Esophagus squamous epithelium (tissue), 5 donors: ENCODE results near the gene TUBA1B. TPM values are rescaled to one million over a fixed set of nuclear protein-coding genes. Genes with fewer than 3 reads are reported as not detected.
"Not testable (repeated sequence)": the region's sequence is repeated elsewhere in the genome, so short reads cannot be mapped to it uniquely, and the experiment has no call there.

Source experiments
- DNase-seq: peaks from one replicate; lab custom pipeline; 2025; lab: John Stamatoyannopoulos, UW
- H3K27ac ChIP-seq, 4 donors: fragments of 200-600 bp; sonication (generic); one replicate each; pipeline ENCODE4 v1.5.1; 2016 to 2019; ENCODE audit warnings: mild to moderate bottlenecking in 1 of 4
- H3K27me3 ChIP-seq, 4 donors: fragments of 200-600 bp; sonication (generic); 1 replicate in 3 of 4; 2 replicates in 1 of 4; pipeline versions ENCODE4 v1.5.1 to v1.6.0; 2017 to 2021; ENCODE audit warnings: antibody characterized with exemption in 1 of 4
- H3K36me3 ChIP-seq, 3 donors: fragments of 200-600 bp; sonication (generic); one replicate each; pipeline ENCODE4 v1.5.1; 2016 to 2019
- H3K4me1 ChIP-seq, 3 donors: fragments of 200-600 bp; sonication (generic); one replicate each; pipeline ENCODE4 v1.5.1; 2017 to 2019
- H3K4me3 ChIP-seq, 4 donors: fragments of 200-600 bp; sonication (generic); 1 replicate in 3 of 4; 2 replicates in 1 of 4; pipeline ENCODE4 v1.5.1; 2016 to 2019; ENCODE audit warnings: mild to moderate bottlenecking in 2 of 4, moderate library complexity in 1 of 4
- H3K9me3 ChIP-seq, 3 donors: fragments of 200-600 bp; sonication (generic); one replicate each; pipeline ENCODE4 v1.5.1; 2016 to 2019
- CTCF ChIP-seq, 6 experiments: fragments of 450-650 bp in 4 of 6; fragments of 200-600 bp in 2 of 6; sonication (generic) in 2 of 6; IDR thresholded peaks; one replicate each; pipeline ENCODE4 v1.5.1; 2016 to 2019; ENCODE audit warnings: antibody characterized with exemption in 6 of 6, mild to moderate bottlenecking in 4 of 6, moderate library complexity in 4 of 6
- POLR2A ChIP-seq, 4 donors: fragments of 450-650 bp; IDR thresholded peaks; one replicate each; pipeline ENCODE4 v1.6.1; 2017; ENCODE audit warnings: antibody characterized with exemption in 4 of 4, mild to moderate bottlenecking in 4 of 4, moderate library complexity in 3 of 4
- WGBS, 2 donors: methylation state at CpG; one replicate each; pipeline ENCODE4 v1.1.5; 2018; 5-methylcytosine and 5-hydroxymethylcytosine counted together
- intact Hi-C: fragments of 100-400 bp; cut with DNase I; formaldehyde crosslinking; loops from one replicate; pipeline ENCODE4 v1.15.0; 2022
- total RNA-seq, 4 donors: library from RNA; depleted of rRNA; stranded (reverse); fragments of >200 nt; gene quantifications; one replicate each; pipeline ENCODE4 v1.1.0, GENCODE V29; 2016
- donor health status: DM: yes; HTN: yes; CAD: no.

The TUBA1B gene
- total RNA-seq, result 100 to 1,000 TPM; 414 to 957 (median 699) TPM

- WGBS, 2 donors, result 0 to 1% methylated on average over 29 to 48 of the region's 79 CpGs
- H3K4me3 ChIP-seq, result peak within 1 kb of the TSS; percentile 89 to 99 (median 94)
- no peaks in the 10 kb centered on the region for H3K9me3 ChIP-seq
- peak; percentile 61 for DNase-seq
- H3K36me3 ChIP-seq, result peaks cover 0 to 36% (median 15%) of the 10 kb centered on the region in 3 donors
- intact Hi-C loops, result loop anchor here (5.0 kb wide), 1 partner anchor 101 kb away; no protein-coding TSS in a partner anchor
- no peaks in the 10 kb centered on the region for H3K27me3 ChIP-seq
- peaks cover 20 to 44% (median 23%) of the 10 kb centered on the region in 3 donors for H3K4me1 ChIP-seq
- peak within 1 kb of the TSS; percentile 98 to 100 (median 100) for H3K27ac ChIP-seq
- TF ChIP-seq POLR2A (IDR thresholded peaks at IDR 0.05) (peak in 2 of 4 donors; percentile 92 to 95), CTCF (IDR thresholded peaks at IDR 0.05) (peak in 1 of 6 experiments; percentile 7)
These were observed at the start of gene TUBA1B for GRCh38 chr12:49131051-49131893. Gene TUBA1B (minus strand): TSS chr12:49131395. CDS start chr12:49131300, 95 bp downstream.

GRCh38 chr12:49174218-49174617, 43.0 kb upstream of the TUBA1B start:
- WGBS, 2 donors, result 65 to 80% methylated on average over 4 to 5 of the region's 5 CpGs
- TF ChIP-seq POLR2A (IDR thresholded peaks at IDR 0.05), result no peak
- no peak for TF ChIP-seq CTCF (IDR thresholded peaks at IDR 0.05)
- H3K27me3 ChIP-seq, result no peaks in the 10 kb centered on the region
- H3K36me3 ChIP-seq, result no peaks in the 10 kb centered on the region
- H3K27ac ChIP-seq, result no peak overlapping the region
- intact Hi-C loops, result no loop called here
- H3K9me3 ChIP-seq, result no peaks in the 10 kb centered on the region
- no peak overlapping the region for H3K4me3 ChIP-seq
- H3K4me1 ChIP-seq, result no peaks in the 10 kb centered on the region
- DNase-seq, result no peak

GRCh38 chr12:49170924-49171323, 39.7 kb upstream of the TUBA1B start:
- H3K4me1 ChIP-seq, result no peaks in the 10 kb centered on the region
- H3K36me3 ChIP-seq, result no peaks in the 10 kb centered on the region
- no peaks in the 10 kb centered on the region for H3K27me3 ChIP-seq
- no peak overlapping the region for H3K27ac ChIP-seq
- H3K9me3 ChIP-seq, result no peaks in the 10 kb centered on the region
- intact Hi-C loops, result no loop called here
- no peak for TF ChIP-seq CTCF (IDR thresholded peaks at IDR 0.05)
- no peak for TF ChIP-seq POLR2A (IDR thresholded peaks at IDR 0.05)
- DNase-seq, result no peak
- H3K4me3 ChIP-seq, result no peak overlapping the region

- TF ChIP-seq POLR2A (IDR thresholded peaks at IDR 0.05), result no peak
- DNase-seq, result no peak
- intact Hi-C loops, result no loop called here
- Histone ChIP-seq H3K4me1 (no peaks in the 10 kb centered on the region), H3K9me3 (no peaks in the 10 kb centered on the region), H3K27ac (no peak overlapping the region), H3K27me3 (no peaks in the 10 kb centered on the region), H3K4me3 (no peak overlapping the region), H3K36me3 (no peaks in the 10 kb centered on the region)
- 88 to 93% methylated on average over 2 of the region's 2 CpGs for WGBS, 2 donors
These were observed 33.9 kb upstream of the TUBA1B start for GRCh38 chr12:49165114-49165513.

GRCh38 chr12:49161901-49162300, 30.7 kb upstream of the TUBA1B start:
- H3K27ac ChIP-seq, DNase-seq, H3K36me3 ChIP-seq, H3K9me3 ChIP-seq, intact Hi-C loops, H3K4me1 ChIP-seq, H3K27me3 ChIP-seq, H3K4me3 ChIP-seq: not testable (repeated sequence)
- 78 to 81% methylated on average over 4 of the region's 4 CpGs for WGBS, 2 donors

GRCh38 chr12:49161092-49161795, 30.0 kb upstream of the TUBA1B start:
- WGBS, 2 donors, result 57 to 68% methylated on average over 6 of the region's 6 CpGs
- Histone ChIP-seq H3K36me3 (no peaks in the 10 kb centered on the region), H3K4me3 (no peak overlapping the region), H3K4me1 (no peaks in the 10 kb centered on the region), H3K27ac (no peak overlapping the region), H3K9me3 (no peaks in the 10 kb centered on the region), H3K27me3 (no peaks in the 10 kb centered on the region)
- no peak for TF ChIP-seq POLR2A (IDR thresholded peaks at IDR 0.05)
- no peak for TF ChIP-seq CTCF (IDR thresholded peaks at IDR 0.05)
- no peak for DNase-seq
- intact Hi-C loops, result no loop called here
